T-helper 1 cell (primary cell): ENCODE results near the gene MAN2C1.
"Not testable (repeated sequence)": the region's sequence is repeated elsewhere in the genome, so short reads cannot be mapped to it uniquely, and the experiment has no call there.

Source experiments
- DNase-seq, 5 donors: peaks; one replicate each; pipeline ENCODE4 v3.0.0-alpha.2; 2012 to 2020

MAN2C1 gene

DNA sequence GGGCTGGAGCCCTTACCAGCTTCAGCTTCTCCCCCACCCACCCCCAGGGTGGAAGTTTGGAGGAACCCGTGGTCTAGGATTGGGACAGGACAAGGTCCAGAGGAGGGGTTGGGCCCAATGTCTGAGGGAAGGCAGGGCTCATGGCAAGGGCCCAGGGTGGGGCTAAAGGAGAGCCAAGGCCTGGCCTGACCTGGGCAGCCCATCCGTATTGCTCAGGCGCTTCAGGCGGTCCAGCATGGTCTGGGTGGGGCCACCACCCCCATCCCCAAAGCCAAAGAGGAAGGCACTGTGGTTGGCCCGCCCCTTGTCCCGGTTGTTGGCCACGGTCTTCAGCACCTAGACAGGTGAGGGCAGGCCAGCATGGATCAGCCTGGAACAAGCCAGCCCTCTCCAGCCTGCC lies 7.6 kb downstream of the MAN2C1 start:
- no peak for DNase-seq

DNA sequence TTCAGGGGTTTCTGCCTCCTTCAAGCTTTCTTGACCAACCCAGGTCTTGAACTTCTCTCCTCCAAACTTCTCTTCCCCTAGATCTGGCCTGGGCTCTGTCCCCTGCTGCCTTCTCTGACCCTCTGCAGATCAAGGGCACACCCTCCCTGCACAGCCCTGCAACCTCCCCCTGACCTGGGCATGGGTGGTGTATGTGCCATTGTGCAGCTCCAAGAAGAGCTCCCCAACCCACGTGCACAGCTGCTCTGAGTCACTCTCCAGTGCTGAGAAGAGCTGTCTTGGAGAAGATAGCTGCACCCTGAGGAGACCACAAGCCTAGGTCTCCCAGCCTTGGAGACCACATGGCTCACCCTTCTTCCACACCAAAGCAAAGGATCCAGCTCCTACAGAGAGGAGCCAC lies 8.0 kb downstream of the MAN2C1 start:
- no peak for DNase-seq

DNA sequence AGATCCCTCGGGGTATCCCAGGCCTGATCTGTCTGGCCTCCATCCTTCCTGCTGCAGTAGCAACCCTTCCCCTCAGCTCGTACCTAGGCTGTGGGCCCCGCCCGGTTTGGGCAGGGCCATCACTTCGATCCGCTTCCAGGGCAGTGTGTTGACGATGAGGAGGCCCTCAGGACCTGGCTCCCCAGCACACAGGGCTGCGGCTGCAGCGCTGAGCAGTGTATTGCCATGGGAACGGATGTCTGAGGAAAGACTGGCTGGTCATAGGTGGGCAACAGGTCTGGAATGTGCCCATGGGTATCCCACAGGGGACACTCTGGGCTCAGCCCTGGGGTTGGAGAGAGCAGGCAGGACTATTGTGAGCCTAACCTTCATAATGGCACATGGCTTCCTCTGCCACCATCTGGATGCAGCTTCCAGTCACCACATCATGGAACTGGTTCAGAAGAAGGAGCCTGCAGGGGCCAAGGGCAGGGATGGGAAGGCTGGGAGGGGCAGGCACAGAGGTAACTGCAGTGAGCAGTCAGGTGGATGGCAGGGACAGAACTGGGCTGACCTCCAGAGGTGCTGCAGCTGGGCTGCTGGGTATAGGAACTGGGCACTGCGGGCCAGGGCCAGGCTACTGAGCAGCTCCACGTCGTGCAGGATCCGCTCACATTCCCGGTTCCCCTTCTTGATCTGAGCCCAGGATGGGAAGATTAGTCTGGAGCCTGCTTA lies 8.7 kb downstream of the MAN2C1 start:
- no peak for DNase-seq

- DNase-seq, result no peak
Observed at GRCh38 chr15:75358771-75359536, 9.5 kb downstream of the MAN2C1 start.

DNA sequence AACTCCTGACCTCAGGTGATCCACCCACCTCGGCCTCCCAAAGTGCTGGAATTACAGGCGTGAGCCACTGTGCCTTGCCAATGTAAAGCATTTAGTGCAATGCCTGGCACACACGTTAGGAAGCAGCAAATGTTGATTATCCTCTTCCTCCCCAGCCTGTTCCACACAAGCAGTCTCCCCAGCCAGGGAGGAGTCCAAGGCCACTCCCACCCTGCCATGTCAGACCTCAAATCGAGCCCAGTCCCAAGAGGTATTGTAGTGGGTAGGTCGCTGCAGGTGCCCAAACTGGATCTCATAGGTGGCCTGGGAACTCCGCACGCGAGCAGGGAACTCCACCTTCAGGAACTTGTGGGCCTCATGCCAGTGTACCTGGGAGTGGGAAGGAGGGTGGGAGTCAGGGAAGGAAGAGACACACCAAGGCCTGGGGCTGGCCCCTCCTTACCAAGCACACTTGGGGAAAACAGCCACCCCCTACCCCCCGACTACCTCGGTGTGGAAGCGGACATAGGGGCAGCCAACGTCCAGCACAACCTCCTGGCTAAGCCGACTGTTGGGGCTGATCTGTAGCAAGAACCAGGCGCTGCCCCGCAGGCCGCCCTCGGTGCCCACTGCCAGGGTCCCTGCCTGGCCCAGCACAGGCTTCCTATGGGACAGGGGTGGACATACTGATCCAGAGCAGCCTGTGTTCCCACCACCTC lies 10.3 kb downstream of the MAN2C1 start:
- DNase-seq, result no peak

GRCh38 chr15:75356517-75356916 lies 11.9 kb downstream of the MAN2C1 start:
- DNase-seq, result no peak

DNA sequence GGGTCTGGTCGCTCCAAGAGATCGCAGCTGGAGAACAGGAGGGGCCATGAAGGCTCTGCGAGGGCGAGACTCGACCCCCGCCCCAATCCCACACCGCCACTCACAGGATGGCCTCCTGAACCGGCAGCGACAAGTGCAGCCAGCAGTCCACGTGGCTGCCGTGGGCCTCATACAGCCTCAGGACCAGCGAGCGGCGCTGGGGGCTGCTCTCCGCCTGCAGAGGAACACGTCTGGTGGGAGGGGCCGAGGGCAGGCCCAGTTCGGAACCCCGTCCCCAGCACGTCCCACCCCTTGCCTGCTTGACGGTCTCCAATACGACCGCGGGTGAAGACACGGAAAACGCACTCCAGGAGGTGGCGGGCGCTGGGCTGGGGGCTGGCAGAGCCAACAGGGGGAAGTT lies 12.4 kb downstream of the MAN2C1 start:
- no peak for DNase-seq

DNA sequence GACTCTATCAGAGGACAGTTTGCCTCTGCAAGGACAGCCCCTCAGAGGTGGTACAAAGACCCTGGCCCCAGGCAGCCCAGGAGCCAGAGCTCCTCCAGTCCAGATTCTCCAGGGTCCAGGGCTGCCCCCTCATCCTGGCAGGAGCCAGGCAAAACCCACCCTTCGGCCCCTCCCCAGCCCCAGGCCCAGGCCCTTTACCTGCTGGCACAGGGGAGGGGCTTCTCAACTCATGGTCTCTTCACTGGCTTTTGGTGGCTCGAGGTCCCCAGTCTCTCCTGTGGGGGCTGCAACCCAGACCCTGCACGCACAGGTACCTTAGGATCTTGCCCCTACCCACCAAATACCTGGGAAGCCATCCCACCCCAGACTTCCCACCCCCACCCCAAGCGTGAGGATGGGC lies 13.0 kb downstream of the MAN2C1 start:
- DNase-seq, result no peak

- no peak for DNase-seq
Observed at GRCh38 chr15:75354454-75354853, 14.0 kb downstream of the MAN2C1 start.

DNA sequence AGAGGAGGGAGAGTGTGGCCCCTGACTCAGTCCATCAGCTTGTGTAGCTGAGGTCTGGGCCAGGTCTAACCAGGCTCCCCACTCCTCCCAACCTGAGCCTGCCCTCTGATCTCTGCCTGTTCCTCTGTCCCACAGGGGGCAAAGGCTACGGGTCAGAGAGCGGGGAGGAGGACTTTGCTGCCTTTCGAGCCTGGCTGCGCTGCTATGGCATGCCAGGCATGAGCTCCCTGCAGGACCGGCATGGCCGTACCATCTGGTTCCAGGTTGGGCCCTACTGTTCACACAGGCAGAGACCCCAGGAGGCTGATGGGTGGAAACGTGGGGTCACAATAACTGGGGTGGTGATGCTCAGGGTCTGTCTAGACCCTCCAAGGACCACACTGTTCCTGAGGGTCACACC lies 14.8 kb downstream of the MAN2C1 start:
- no peak for DNase-seq

GRCh38 chr15:75352186-75353080 lies 16.0 kb downstream of the MAN2C1 start:
- DNase-seq, result no peak

- no peak for DNase-seq
Observed at GRCh38 chr15:75350601-75351361, 17.6 kb downstream of the MAN2C1 start.

GRCh38 chr15:75349851-75350588 lies 18.4 kb downstream of the MAN2C1 start:
- peak; percentile 45 to 96 (median 69) for DNase-seq

- DNase-seq, result not testable (repeated sequence)
Observed at GRCh38 chr15:75349351-75349669, 19.1 kb downstream of the MAN2C1 start.

- DNase-seq, result no peak
Observed at GRCh38 chr15:75348562-75349350, 19.7 kb downstream of the MAN2C1 start.

- DNase-seq, result no peak
Observed at GRCh38 chr15:75348034-75348561, 20.3 kb downstream of the MAN2C1 start.

DNA sequence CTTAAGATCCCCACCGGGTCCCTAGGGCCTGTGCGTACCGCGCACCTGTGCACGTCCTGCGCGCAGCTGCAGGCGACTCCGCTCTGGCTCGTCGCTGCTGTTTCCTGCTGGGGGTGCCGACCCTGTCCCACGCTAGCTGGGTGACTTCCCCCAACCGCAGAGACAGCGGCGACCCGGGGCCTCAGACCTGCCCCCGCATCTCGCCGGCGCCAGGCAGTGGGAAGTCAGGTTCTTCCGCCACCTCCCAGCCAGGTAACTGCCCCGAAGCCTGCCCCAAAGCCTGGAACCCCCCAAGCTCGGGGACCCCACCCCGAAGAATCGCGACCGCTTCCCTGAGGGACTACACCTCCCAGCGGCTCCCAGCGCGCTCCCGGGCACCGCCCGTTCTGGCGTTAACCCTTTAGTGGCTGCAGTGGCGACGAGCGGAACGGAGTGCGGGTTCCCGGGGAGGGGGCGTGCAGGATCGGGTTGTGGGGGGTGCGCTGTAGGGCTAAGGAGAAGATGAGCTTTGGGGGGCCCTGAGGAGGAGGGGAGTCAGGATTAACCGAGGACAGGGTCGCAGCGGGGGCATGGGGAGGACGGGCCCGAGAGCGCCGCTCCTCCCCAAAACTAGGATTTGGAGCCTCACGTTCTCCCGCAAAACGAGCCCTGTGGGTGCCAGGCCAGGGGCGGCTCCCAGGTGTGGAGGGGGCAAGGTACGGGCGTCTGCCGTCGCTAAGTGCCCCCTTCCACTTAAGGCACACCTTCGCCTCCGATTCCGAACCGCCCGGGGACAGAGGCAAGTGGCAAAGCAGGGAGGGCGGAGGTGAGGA lies 21.0 kb downstream of the MAN2C1 start:
- DNase-seq, result peak in 4 of 5 donors; percentile 34 to 57 (median 42)

- no peak for DNase-seq
Observed at GRCh38 chr15:75346796-75347221, 21.6 kb downstream of the MAN2C1 start, which contains the start of gene NEIL1. Gene NEIL1 (plus strand): TSS chr15:75347039. CDS start chr15:75348906, 1,867 bp downstream.

- not testable (repeated sequence) for DNase-seq
Observed at GRCh38 chr15:75343953-75344352, 24.5 kb downstream of the MAN2C1 start.
